Measurements from ENCODE around the gene SYNPR. TPM values are rescaled to one million over a fixed set of nuclear protein-coding genes. Genes with fewer than 3 reads are reported as not detected.
"Not testable (repeated sequence)": the region's sequence is repeated elsewhere in the genome, so short reads cannot be mapped to it uniquely, and the experiment has no call there.

The SYNPR gene
- not detected in 2 replicates for total RNA-seq (2014; rRNA removed; shearing (Covaris generic))

GRCh38 chr3:63278171-63279004 is at the start of gene SYNPR:
Gene SYNPR (plus strand): TSS chr3:63278308.
- no peak for DNase-seq (ENCODE audit: low read depth)

- peak; percentile 71 for DNase-seq (ENCODE audit: low read depth)
These were observed 49.4 kb upstream of the SYNPR start for GRCh38 chr3:63228677-63229076.

GRCh38 chr3:63230146-63230545 is 48.0 kb upstream of the SYNPR start:
- DNase-seq (ENCODE audit: low read depth): no peak

- no peak for DNase-seq (ENCODE audit: low read depth)
These were observed 46.5 kb upstream of the SYNPR start for GRCh38 chr3:63231643-63232042.

- DNase-seq (ENCODE audit: low read depth): peak; percentile 4
These were observed 45.2 kb upstream of the SYNPR start for GRCh38 chr3:63232764-63233396.

- DNase-seq (ENCODE audit: low read depth): no peak
These were observed 37.7 kb upstream of the SYNPR start for GRCh38 chr3:63240381-63240902.

GRCh38 chr3:63242124-63242523 is 36.0 kb upstream of the SYNPR start:
- DNase-seq (ENCODE audit: low read depth): no peak

GRCh38 chr3:63244486-63244885 is 33.6 kb upstream of the SYNPR start:
- no peak for DNase-seq (ENCODE audit: low read depth)

GRCh38 chr3:63245726-63246241 is 32.3 kb upstream of the SYNPR start:
- DNase-seq (ENCODE audit: low read depth): peak; percentile 9

- DNase-seq (ENCODE audit: low read depth): no peak
These were observed 30.1 kb upstream of the SYNPR start for GRCh38 chr3:63248015-63248414.

- no peak for DNase-seq (ENCODE audit: low read depth)
These were observed 26.6 kb upstream of the SYNPR start for GRCh38 chr3:63251499-63251898.

GRCh38 chr3:63255819-63256218 is 22.3 kb upstream of the SYNPR start:
- DNase-seq (ENCODE audit: low read depth): not testable (repeated sequence)

- no peak for DNase-seq (ENCODE audit: low read depth)
These were observed 13.4 kb upstream of the SYNPR start for GRCh38 chr3:63264716-63265115.

GRCh38 chr3:63274359-63274758 is 3.7 kb upstream of the SYNPR start:
- DNase-seq (ENCODE audit: low read depth): no peak

GRCh38 chr3:63279005-63279841 is 1.1 kb downstream of the SYNPR start:
- no peak for DNase-seq (ENCODE audit: low read depth)

GRCh38 chr3:63287610-63288009 is 9.5 kb downstream of the SYNPR start:
- DNase-seq (ENCODE audit: low read depth): no peak

- no peak for DNase-seq (ENCODE audit: low read depth)
These were observed 12.6 kb downstream of the SYNPR start for GRCh38 chr3:63290686-63291085.

GRCh38 chr3:63294332-63294731 is 16.2 kb downstream of the SYNPR start:
- no peak for DNase-seq (ENCODE audit: low read depth)

GRCh38 chr3:63295356-63295755 is 17.2 kb downstream of the SYNPR start:
- no peak for DNase-seq (ENCODE audit: low read depth)

- DNase-seq (ENCODE audit: low read depth): no peak
These were observed 17.7 kb downstream of the SYNPR start for GRCh38 chr3:63295806-63296205.

GRCh38 chr3:63296249-63296648 is 18.1 kb downstream of the SYNPR start:
- no peak for DNase-seq (ENCODE audit: low read depth)

- DNase-seq (ENCODE audit: low read depth): no peak
These were observed 25.1 kb downstream of the SYNPR start for GRCh38 chr3:63303238-63303637.
